K562 (cell line): ENCODE results near the gene PRKX. TPM values are rescaled to one million over a fixed set of nuclear protein-coding genes. Genes with fewer than 3 reads are reported as not detected.

ENCODE experiments used
- ATAC-seq: fragments of 200-7000 bp; cut with Tn5 transposase; 3 replicates; pipeline ENCODE4 v1.9.1; 2020; ENCODE audit warnings: moderate library complexity
- BruUV-seq: library from RNA; stranded (reverse); fragments of 400-500 nt; replicated peaks from 2 replicates; lab custom pipeline; 2021; lab: Mats Ljungman, UMichigan
- CTCF ChIA-PET: fragments of 300-600 bp; formaldehyde crosslinking; extraction: SDS; loops from one replicate; lab custom pipeline; 2021; ENCODE audit warnings: low intra/inter-chr PET ratio; lab: Yijun Ruan, JAX
- POLR2A ChIA-PET: fragments of 300-600, 350-650 bp; sonication (Branson Sonifier 250); formaldehyde crosslinking; extraction: SDS; loops from one replicate; lab custom pipeline; 2021; ENCODE audit warnings: antibody characterized with exemption, inconsistent platforms; lab: Yijun Ruan, JAX
- DNase-seq, 4 experiments: peaks; one replicate each; pipeline versions ENCODE4 v3.0.0 to v3.0.0-alpha.2; 2011 to 2018; ENCODE audit warnings: low spot score in 3 of 4, mixed read lengths in 3 of 4; ENCODE audit errors: extremely low read depth in 1 of 4
- FAIRE-seq: peaks from 2 replicates; lab custom pipeline; 2011; peaks lifted over from hg19 to GRCh38; lab: Jason Lieb, UNC
- H2AFZ ChIP-seq: 2 replicates; pipeline ENCODE4 v1.6.0; 2011; ENCODE audit warnings: low read depth, low read length, control low read depth, inconsistent platforms
- H3K27ac ChIP-seq: fragments of 200-600 bp; 3 replicates; pipeline ENCODE4 v1.8.0; 2011; ENCODE audit warnings: low read depth, mild to moderate bottlenecking, control low read depth, inconsistent platforms, low read length, moderate library complexity, mixed read lengths; ENCODE audit errors: extremely low read depth
- H3K27me3 ChIP-seq, 2 experiments: fragments of 300-600 bp in 1 of 2; 2 replicates in 1 of 2; 3 replicates in 1 of 2; pipeline versions ENCODE4 v1.6.0 to v1.8.0; 2011; ENCODE audit warnings: inconsistent platforms in 2 of 2, low read length in 2 of 2, mild to moderate bottlenecking in 1 of 2, mixed read lengths in 1 of 2, moderate library complexity in 1 of 2; ENCODE audit not compliant: control insufficient read depth in 2 of 2, insufficient read depth in 2 of 2
- H3K36me3 ChIP-seq: fragments of 300-600 bp; 3 replicates; pipeline ENCODE4 v1.8.0; 2011; ENCODE audit warnings: mild to moderate bottlenecking, low read length, inconsistent platforms; ENCODE audit not compliant: control insufficient read depth, insufficient read depth
- H3K4me1 ChIP-seq, 2 experiments: fragments of 200-600 bp in 1 of 2; replicated peaks in 1 of 2; 2 replicates in 1 of 2; 3 replicates in 1 of 2; pipeline versions ENCODE4 v1.5.1 to v1.8.0; 2011; ENCODE audit warnings: inconsistent platforms in 2 of 2, low read length in 2 of 2, mild to moderate bottlenecking in 1 of 2, mixed read lengths in 1 of 2, moderate library complexity in 1 of 2; ENCODE audit not compliant: control insufficient read depth in 2 of 2, insufficient read depth in 2 of 2
- H3K4me2 ChIP-seq: 2 replicates; pipeline ENCODE4 v1.6.1; 2011; ENCODE audit warnings: low read length, control low read depth, inconsistent platforms, mixed read lengths; ENCODE audit not compliant: insufficient read depth
- H3K4me3 ChIP-seq: fragments of 200-600 bp; sonication (generic), shearing (Covaris generic); 2 replicates; pipeline ENCODE4 v1.5.1; 2016; ENCODE audit warnings: control low read depth, inconsistent platforms
- H3K79me2 ChIP-seq: fragments of 200-600 bp; 3 replicates; pipeline ENCODE4 v1.8.0; 2011; ENCODE audit warnings: low read length, inconsistent platforms; ENCODE audit not compliant: control insufficient read depth, insufficient read depth
- H3K9ac ChIP-seq, 2 experiments: 2 replicates each; pipeline versions ENCODE4 v1.6.0 to v1.6.1; 2011; ENCODE audit warnings: low read depth in 2 of 2, low read length in 2 of 2, control low read depth in 1 of 2, inconsistent platforms in 1 of 2, mild to moderate bottlenecking in 1 of 2, mixed read lengths in 1 of 2; ENCODE audit not compliant: insufficient read depth in 1 of 2
- H3K9me1 ChIP-seq: one replicate; pipeline ENCODE4 v1.6.0; 2011; ENCODE audit warnings: inconsistent platforms, mild to moderate bottlenecking, low read length, moderate library complexity; ENCODE audit not compliant: control insufficient read depth, insufficient read depth
- H3K9me3 ChIP-seq: replicated peaks from 2 replicates; pipeline ENCODE4 v1.5.1; 2011; ENCODE audit warnings: low read depth, low read length, inconsistent platforms; ENCODE audit not compliant: control insufficient read depth, insufficient read depth
- H4K20me1 ChIP-seq: replicated peaks from 2 replicates; pipeline ENCODE4 v1.6.1; 2011; ENCODE audit warnings: low read length, inconsistent platforms, mixed read lengths; ENCODE audit not compliant: control insufficient read depth, insufficient read depth
- ADNP ChIP-seq: fragments of 200-800 bp; sonication (Bioruptor generic); IDR thresholded peaks from 2 replicates; pipeline ENCODE4 v1.6.1; 2016; ENCODE audit warnings: missing genetic modification characterization, missing compliant biosample characterization
- CCNT2 ChIP-seq: IDR thresholded peaks from 2 replicates; pipeline ENCODE4 v1.6.1; 2011; ENCODE audit warnings: borderline replicate concordance, low read depth, mild to moderate bottlenecking, moderate library complexity, mixed read lengths, low read length; ENCODE audit not compliant: insufficient read length; ENCODE audit errors: extremely low read depth
- E2F6 ChIP-seq, 2 experiments: IDR thresholded peaks; 2 replicates each; pipeline ENCODE4 v1.6.1; 2011; ENCODE audit warnings: borderline replicate concordance in 1 of 2, control low read depth in 1 of 2, low read depth in 1 of 2, low read length in 1 of 2, mild to moderate bottlenecking in 1 of 2, mixed read lengths in 1 of 2, moderate library complexity in 1 of 2; ENCODE audit not compliant: insufficient read depth in 1 of 2, insufficient read length in 1 of 2, poor library complexity in 1 of 2, severe bottlenecking in 1 of 2; ENCODE audit errors: extremely low read depth in 1 of 2
- GABPA ChIP-seq: fragments of 200-800 bp; sonication (Bioruptor generic); conservative IDR thresholded peaks from 2 replicates; pipeline ENCODE4 v1.6.1; 2016; ENCODE audit warnings: low read depth, missing genetic modification characterization, missing compliant biosample characterization
- MAZ ChIP-seq, 2 experiments: fragments of 450-650 bp in 1 of 2; sonication (generic) in 1 of 2; formaldehyde crosslinking; IDR thresholded peaks in 1 of 2; conservative IDR thresholded peaks in 1 of 2; 2 replicates each; pipeline versions ENCODE4 v1.4.0 to v1.5.0; 2020; ENCODE audit warnings: mild to moderate bottlenecking in 1 of 2, missing genetic modification reagents in 1 of 2
- MCM5 ChIP-seq: fragments of 450-650 bp; IDR thresholded peaks from 2 replicates; pipeline ENCODE4 v1.6.1; 2016; ENCODE audit warnings: low read depth
- NFE2 ChIP-seq: IDR thresholded peaks from 2 replicates; pipeline ENCODE4 v1.6.1; 2014; ENCODE audit warnings: antibody characterized with exemption, low read depth
- NFIC ChIP-seq: fragments of 450-650 bp; IDR thresholded peaks from 2 replicates; pipeline ENCODE4 v1.6.1; 2017; ENCODE audit warnings: mild to moderate bottlenecking, inconsistent platforms
- PURB ChIP-seq: sonication (generic); formaldehyde crosslinking; IDR thresholded peaks from 2 replicates; pipeline ENCODE4 v1.9.0; 2021; ENCODE audit warnings: low read depth, mild to moderate bottlenecking, missing genetic modification reagents
- RBM34 ChIP-seq: fragments of 200-400 bp; formaldehyde crosslinking; IDR thresholded peaks from 2 replicates; pipeline ENCODE4 v1.6.1; 2018; ENCODE audit warnings: low read length, borderline replicate concordance; ENCODE audit not compliant: insufficient read depth
- SMAD4 ChIP-seq: fragments of 250-450 bp; sonication (Bioruptor Pico); conservative IDR thresholded peaks from 2 replicates; pipeline ENCODE4 v1.8.0; 2021; ENCODE audit warnings: inconsistent platforms, mild to moderate bottlenecking, moderate library complexity
- SMARCA5 ChIP-seq: fragments of 450-650 bp; IDR thresholded peaks from 2 replicates; pipeline ENCODE4 v1.6.1; 2016
- SPI1 ChIP-seq: IDR thresholded peaks from 2 replicates; pipeline ENCODE4 v1.6.1; 2011; ENCODE audit warnings: low read depth, low read length, control low read depth, borderline replicate concordance
- TAF1 ChIP-seq: IDR thresholded peaks from 2 replicates; pipeline ENCODE4 v1.6.1; 2011; ENCODE audit warnings: mild to moderate bottlenecking, low read length, moderate library complexity; ENCODE audit not compliant: insufficient read depth, control insufficient read depth, severe bottlenecking; ENCODE audit errors: extremely low read depth
- TCF7 ChIP-seq: sonication (generic); IDR thresholded peaks from 2 replicates; pipeline ENCODE4 v1.6.1; 2016; ENCODE audit warnings: antibody characterized with exemption, borderline replicate concordance
- ZNF384 ChIP-seq: IDR thresholded peaks from 2 replicates; pipeline ENCODE4 v1.6.1; 2012; ENCODE audit warnings: low read depth, low read length, improper control_type of control experiment
- ZNF436 ChIP-seq: fragments of 250-450, 450-650 bp; sonication (Bioruptor Pico); formaldehyde crosslinking; IDR thresholded peaks from 2 replicates; pipeline ENCODE4 v1.7.0; 2020; ENCODE audit warnings: mild to moderate bottlenecking
- ZNF740 ChIP-seq, 3 experiments: fragments of 200-800 bp in 1 of 3; sonication (Bioruptor generic) in 1 of 3; sonication (generic) in 1 of 3; formaldehyde crosslinking in 1 of 3; IDR thresholded peaks; 2 replicates each; pipeline versions ENCODE4 v1.6.1 to v1.8.0; 2016 to 2022; ENCODE audit warnings: mild to moderate bottlenecking in 2 of 3, missing compliant biosample characterization in 2 of 3, missing genetic modification characterization in 2 of 3, missing genetic modification reagents in 1 of 3
- WGBS: fragments of 100-300 bp; shearing (Covaris generic); methylation state at CpG from one replicate; pipeline ENCODE4 v1.1.6; 2016; ENCODE audit warnings: low coverage, mixed read lengths; ENCODE audit not compliant: insufficient coverage; ENCODE audit errors: missing lambda C conversion rate; 5-methylcytosine and 5-hydroxymethylcytosine counted together
- in situ Hi-C: fragments of 300-500 bp; cut with MboI; formaldehyde crosslinking; loops from 4 replicates; pipeline ENCODE4 v1.15.0; 2018; ENCODE audit warnings: inconsistent platforms, mixed read lengths
- intact Hi-C: fragments of 100-400 bp; cut with micrococcal nuclease; formaldehyde crosslinking; loops from 2 replicates; pipeline ENCODE4 v1.14.2; 2022
- polyA plus RNA-seq, 8 experiments: library from polyadenylated mRNA; depleted of rRNA in 4 of 8; stranded (reverse) in 5 of 8; unstranded in 3 of 8; fragments of >200 nt; fragmentation: Nextera tagmentation in 2 of 8; fragmentation: Illumina TruSeq in 1 of 8; extraction: Ambion mirVana in 2 of 8; extraction: Trizol in 1 of 8; gene quantifications; 2 replicates each; pipeline versions ENCODE4 v1.2.1 to v1.2.3, GENCODE V29; 2011 to 2014; ENCODE audit warnings: inconsistent platforms in 1 of 8, missing spikeins in 1 of 8
- total RNA-seq, 7 experiments: library from RNA; depleted of rRNA in 6 of 7; stranded (reverse); fragments of >200 nt in 6 of 7; fragmentation: Illumina TruSeq in 2 of 7; extraction: Trizol in 2 of 7; gene quantifications; 2 replicates each; pipeline versions ENCODE4 v1.2.1 to v1.2.3, GENCODE V29; 2011 to 2021; ENCODE audit warnings: low replicate concordance in 1 of 7

Gene PRKX
- total and polyA plus RNA-seq, 9 of the 15 experiments (the other 6 are each of a cell fraction or from before 2014, with no cell fraction given), result 3.3 to 29.4 (median 23.7) TPM

GRCh38 chrX:3713225-3713936, at the start of gene PRKX (continued):
- TF ChIP-seq ZNF436 (peak; percentile 84), RBM34 (no peak), SMAD4 (0 out of 2 replicates have a peak, but pooled peaks have one; percentile 29), E2F6 (IDR thresholded peaks at IDR 0.05; ENCODE audit: borderline replicate concordance in 1 of 2, extremely low read depth in 1 of 2, insufficient read depth in 1 of 2, insufficient read length in 1 of 2, low read depth in 1 of 2, low read length in 1 of 2, poor library complexity in 1 of 2, severe bottlenecking in 1 of 2) (peak; percentile 39 to 76), CCNT2 (peak; percentile 54)

DNA sequence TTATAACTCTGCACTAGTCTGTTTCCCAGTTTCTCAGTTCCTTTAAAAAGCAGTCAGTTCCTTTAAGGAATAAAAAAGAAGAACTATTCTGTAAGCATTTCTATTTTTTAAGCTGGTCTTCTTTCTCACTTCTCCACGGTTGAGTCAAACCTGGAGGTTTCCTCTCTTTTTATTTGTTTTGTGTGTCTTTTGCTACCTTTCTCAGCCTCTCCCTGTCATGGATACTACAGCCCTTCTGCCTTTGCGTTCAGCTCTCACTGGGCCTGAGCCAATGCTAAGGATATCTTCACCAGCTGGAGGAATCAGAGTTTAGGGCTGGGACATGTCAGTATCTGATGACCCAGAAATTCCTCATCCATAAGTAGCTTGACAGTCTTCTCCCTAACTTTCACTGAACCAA, 49.7 kb upstream of the PRKX start:
- DNase-seq (no peak), FAIRE-seq (no peak), ATAC-seq (no peak)
- no peaks in the 10 kb centered on the region for H3K36me3 ChIP-seq
- no peaks in the 10 kb centered on the region for H3K27me3 ChIP-seq
- H4K20me1 ChIP-seq, result no peaks in the 10 kb centered on the region
- no peak overlapping the region for H3K27ac ChIP-seq
- in situ Hi-C loops, result no loop called here
- H3K9ac ChIP-seq, result no peak overlapping the region
- WGBS, result 0% methylated on average over 2 of the region's 2 CpGs
- H3K9me1 ChIP-seq, result no peaks in the 10 kb centered on the region
- no TSS peak for BruUV-seq
- CTCF ChIA-PET, result no interaction called here
- no peak overlapping the region for H3K4me3 ChIP-seq
- H3K79me2 ChIP-seq, result no peaks in the 10 kb centered on the region
- H3K4me2 ChIP-seq, result no peak overlapping the region
- H3K4me1 ChIP-seq, result no peaks in the 10 kb centered on the region
- H3K9me3 ChIP-seq, result no peaks in the 10 kb centered on the region
- intact Hi-C loops, result no loop called here
- POLR2A ChIA-PET, result interaction anchor here (0.6 kb wide), 1 partner anchor 33 kb away, joined by 4 read pairs; no protein-coding TSS in a partner anchor
- no peak overlapping the region for H2AFZ ChIP-seq
- TF ChIP-seq GABPA (no peak), SPI1 (no peak), ADNP (no peak), TCF7 (no peak), MCM5 (no peak), NFIC (no peak), MAZ (CRISPR knock-in tag; conservative IDR thresholded peaks at IDR 0.05 in 1 of 2, IDR thresholded peaks at IDR 0.05 in 1 of 2) (no peak), TAF1 (no peak), SMARCA5 (no peak), ZNF740 (CRISPR knock-in tag; IDR thresholded peaks at IDR 0.05) (no peak), ZNF740 (tag; IDR thresholded peaks at IDR 0.05) (no peak), PURB (CRISPR knock-in tag) (no peak), NFE2 (no peak), ZNF384 (no peak)
